ENCODE data around the gene PIK3C2A.
"Not testable (repeated sequence)": the region's sequence is repeated elsewhere in the genome, so short reads cannot be mapped to it uniquely, and the experiment has no call there.

Gene PIK3C2A

DNA sequence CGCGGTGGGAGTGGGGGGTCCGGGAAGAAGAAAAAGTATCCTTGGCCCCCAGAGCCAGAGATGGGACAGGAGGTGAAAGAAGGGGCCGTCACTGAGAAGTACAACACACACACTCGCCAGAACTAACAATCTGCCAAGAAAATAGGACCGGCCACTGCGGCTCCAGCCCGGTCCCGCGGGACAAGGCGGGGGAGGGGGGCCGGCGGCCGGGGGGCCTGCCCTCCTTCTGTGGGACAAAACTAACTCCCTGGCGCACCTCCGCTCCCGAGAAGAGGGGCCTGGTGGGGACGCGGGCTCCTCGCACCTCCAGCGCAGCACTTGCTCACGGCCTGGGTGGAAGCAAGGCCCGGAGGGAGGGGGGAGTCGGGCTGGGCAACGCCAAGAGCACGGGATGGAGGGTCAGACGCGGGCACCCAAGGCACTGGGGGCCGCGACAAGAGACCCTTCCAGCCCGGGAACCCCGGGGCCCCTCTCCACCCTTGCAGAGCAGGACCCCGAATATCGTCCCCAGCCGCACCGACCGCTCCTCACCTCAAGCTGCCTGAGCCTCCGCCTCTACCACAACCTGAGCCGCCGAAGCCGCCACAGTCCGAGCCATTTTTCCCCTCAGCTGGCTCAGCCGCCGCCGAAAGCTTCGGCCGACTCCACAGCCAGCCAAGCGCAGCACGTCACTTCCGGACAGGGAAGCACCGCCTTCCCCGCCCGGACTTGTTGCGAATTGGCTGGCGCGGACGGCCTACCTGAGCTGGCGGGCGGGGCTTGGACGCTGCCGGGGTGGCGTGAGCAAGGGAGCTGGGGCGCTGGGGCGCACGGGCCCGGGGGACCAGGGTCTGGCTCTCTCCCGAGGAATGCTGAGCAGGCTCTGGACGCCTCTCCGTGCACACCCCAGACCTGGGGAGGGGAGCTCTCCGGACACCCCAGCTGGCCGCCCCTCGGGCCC lies at the start of gene PIK3C2A:
PIK3C2A (minus strand) TSS at position 670 of the 940 bp plus-strand sequence. CDS start 38,245 bp downstream, outside the sequence.
- no peak for TF ChIP-seq CTCF (IDR thresholded peaks at IDR 0.05; ENCODE audit: low read depth, low read length)
- H3K4me3 ChIP-seq (ENCODE audit: low read depth, low read length) = peak within 1 kb of the TSS; percentile 92
- peak; percentile 94 for DNase-seq (ENCODE audit: low read depth, low spot score)
- in situ Hi-C loops (cut with HindIII; ENCODE audit: low sequenced_read_pairs) = no loop called here

DNA sequence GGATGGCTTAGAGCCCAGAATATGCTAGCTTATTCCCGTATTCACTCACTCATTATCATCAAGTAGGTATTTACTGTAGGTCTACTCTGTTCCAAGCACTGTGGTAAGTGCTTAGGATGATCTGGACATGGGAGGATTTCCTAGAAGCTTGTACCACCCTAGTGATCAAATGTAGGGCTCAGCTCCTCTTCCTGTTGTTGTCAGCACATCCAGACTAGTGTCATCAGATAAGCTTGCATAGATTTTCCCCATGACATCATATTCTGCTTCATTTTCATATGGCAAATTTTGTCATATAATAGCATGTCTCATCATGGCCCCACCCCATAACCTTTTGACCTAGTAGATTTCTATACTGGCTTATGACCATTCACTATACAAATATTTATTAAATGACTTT lies 49.4 kb upstream of the PIK3C2A start:
- in situ Hi-C loops (cut with HindIII; ENCODE audit: low sequenced_read_pairs) = no loop called here
- no peak for TF ChIP-seq CTCF (IDR thresholded peaks at IDR 0.05; ENCODE audit: low read depth, low read length)
- peak; percentile 13 for DNase-seq (ENCODE audit: low read depth, low spot score)
- no peak overlapping the region for H3K4me3 ChIP-seq (ENCODE audit: low read depth, low read length)

- no peak for TF ChIP-seq CTCF (IDR thresholded peaks at IDR 0.05; ENCODE audit: low read depth, low read length)
- in situ Hi-C loops (cut with HindIII; ENCODE audit: low sequenced_read_pairs) = no loop called here
- DNase-seq (ENCODE audit: low read depth, low spot score) = peak; percentile 83
- H3K4me3 ChIP-seq (ENCODE audit: low read depth, low read length) = no peak overlapping the region
Observed at GRCh38 chr11:17256512-17256911, 48.7 kb upstream of the PIK3C2A start.

DNA sequence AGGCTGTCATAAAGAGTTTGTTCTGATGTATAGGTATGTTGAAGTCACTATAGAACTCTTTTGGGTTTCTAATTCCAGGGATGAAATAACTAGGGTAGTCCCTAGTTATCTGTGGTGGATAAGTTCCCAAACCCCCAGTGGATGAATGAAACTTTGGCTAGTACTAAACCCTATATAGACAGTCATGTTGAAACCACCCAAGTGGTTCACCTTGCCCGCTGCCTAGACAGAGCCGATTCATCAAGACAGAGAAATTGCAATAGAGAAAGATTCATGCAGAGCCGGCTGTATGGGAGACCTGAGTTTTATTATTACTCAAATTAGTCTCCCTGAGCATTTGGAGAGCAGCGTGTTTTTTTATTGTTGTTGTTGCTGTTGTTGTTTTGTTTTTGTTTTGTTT lies 44.9 kb upstream of the PIK3C2A start:
- H3K4me3 ChIP-seq (ENCODE audit: low read depth, low read length) = no peak overlapping the region
- TF ChIP-seq CTCF (IDR thresholded peaks at IDR 0.05; ENCODE audit: low read depth, low read length) = no peak
- DNase-seq (ENCODE audit: low read depth, low spot score) = no peak
- in situ Hi-C loops (cut with HindIII; ENCODE audit: low sequenced_read_pairs) = no loop called here

- H3K4me3 ChIP-seq (ENCODE audit: low read depth, low read length) = no peak overlapping the region
- no peak for DNase-seq (ENCODE audit: low read depth, low spot score)
- TF ChIP-seq CTCF (IDR thresholded peaks at IDR 0.05; ENCODE audit: low read depth, low read length) = no peak
- in situ Hi-C loops (cut with HindIII; ENCODE audit: low sequenced_read_pairs) = no loop called here
Observed at GRCh38 chr11:17250561-17251350, 43.0 kb upstream of the PIK3C2A start.

DNA sequence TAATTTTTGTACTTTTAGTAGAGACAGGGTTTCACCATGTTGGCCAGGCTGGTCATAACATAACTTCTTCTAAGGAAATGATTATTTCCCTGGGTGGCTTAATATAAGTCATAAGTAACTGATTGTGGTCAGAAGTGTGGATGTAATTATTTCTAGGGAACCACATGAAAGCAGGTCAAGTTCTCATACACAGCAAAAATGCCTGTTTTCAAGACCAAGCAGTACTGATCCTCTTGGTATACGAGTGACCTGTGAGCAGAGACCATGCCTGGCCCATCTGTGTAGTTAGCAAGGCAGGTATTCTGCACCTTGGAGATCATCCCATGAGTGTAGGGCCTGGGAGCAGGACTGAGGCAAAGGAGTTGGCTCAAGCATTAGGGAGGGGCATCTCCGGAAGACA lies 36.3 kb upstream of the PIK3C2A start:
- in situ Hi-C loops (cut with HindIII; ENCODE audit: low sequenced_read_pairs) = no loop called here
- no peak for TF ChIP-seq CTCF (IDR thresholded peaks at IDR 0.05; ENCODE audit: low read depth, low read length)
- H3K4me3 ChIP-seq (ENCODE audit: low read depth, low read length) = no peak overlapping the region
- DNase-seq (ENCODE audit: low read depth, low spot score) = no peak

DNA sequence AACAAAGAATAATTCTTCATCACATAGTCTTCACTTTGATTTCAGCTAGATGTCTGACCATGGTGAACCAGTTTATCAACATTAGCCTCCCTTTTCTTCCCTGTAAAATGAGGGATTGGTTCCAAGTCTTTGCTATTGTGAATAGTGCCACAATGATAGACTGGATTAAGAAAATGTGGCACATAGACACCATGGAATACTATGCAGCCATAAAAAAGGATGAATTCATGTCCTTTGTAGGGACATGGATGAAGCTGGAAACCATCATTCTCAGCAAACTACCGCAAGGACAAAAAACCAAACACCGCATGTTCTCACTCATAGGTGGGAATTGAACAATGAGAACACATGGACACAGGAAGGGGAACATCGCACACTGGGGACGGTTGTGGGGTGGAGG lies 35.2 kb upstream of the PIK3C2A start:
- in situ Hi-C loops (cut with HindIII; ENCODE audit: low sequenced_read_pairs); H3K4me3 ChIP-seq (ENCODE audit: low read depth, low read length); DNase-seq (ENCODE audit: low read depth, low spot score): not testable (repeated sequence)
